Measurements from ENCODE around the gene TNS3. TPM values are rescaled to one million over a fixed set of nuclear protein-coding genes. Genes with fewer than 3 reads are reported as not detected.

TNS3 gene
- total RNA-seq, 1 donor from 2014 or later = 168 TPM

- peak; percentile 11 for DNase-seq
- H3K36me3 ChIP-seq = no peaks in the 10 kb centered on the region
- H3K4me3 ChIP-seq = no peak overlapping the region
- intact Hi-C loops (cut with DNase I) = no loop called here
- H3K27ac ChIP-seq = no peak overlapping the region
- ATAC-seq = no peak
- TF ChIP-seq CTCF (IDR thresholded peaks at IDR 0.05) = no peak
- peaks cover 6% of the 10 kb centered on the region for H3K4me1 ChIP-seq
- H3K27me3 ChIP-seq = no peaks in the 10 kb centered on the region
- H3K9me3 ChIP-seq = no peaks in the 10 kb centered on the region
These were observed 314.6 kb downstream of the TNS3 start for GRCh38 chr7:47267346-47267745.

- no peak for TF ChIP-seq CTCF (IDR thresholded peaks at IDR 0.05)
- no peak overlapping the region for H3K4me3 ChIP-seq
- H3K9me3 ChIP-seq = no peaks in the 10 kb centered on the region
- H3K27ac ChIP-seq = no peak overlapping the region
- H3K36me3 ChIP-seq = no peaks in the 10 kb centered on the region
- DNase-seq = peak; percentile 64
- H3K27me3 ChIP-seq = no peaks in the 10 kb centered on the region
- ATAC-seq = peak; percentile 56
- H3K4me1 ChIP-seq = peaks cover 6% of the 10 kb centered on the region
- intact Hi-C loops (cut with DNase I) = no loop called here
These were observed 315.1 kb downstream of the TNS3 start for GRCh38 chr7:47266799-47267198.

- no peaks in the 10 kb centered on the region for H3K27me3 ChIP-seq
These were observed 315.7 kb downstream of the TNS3 start for GRCh38 chr7:47266131-47266706.

DNA sequence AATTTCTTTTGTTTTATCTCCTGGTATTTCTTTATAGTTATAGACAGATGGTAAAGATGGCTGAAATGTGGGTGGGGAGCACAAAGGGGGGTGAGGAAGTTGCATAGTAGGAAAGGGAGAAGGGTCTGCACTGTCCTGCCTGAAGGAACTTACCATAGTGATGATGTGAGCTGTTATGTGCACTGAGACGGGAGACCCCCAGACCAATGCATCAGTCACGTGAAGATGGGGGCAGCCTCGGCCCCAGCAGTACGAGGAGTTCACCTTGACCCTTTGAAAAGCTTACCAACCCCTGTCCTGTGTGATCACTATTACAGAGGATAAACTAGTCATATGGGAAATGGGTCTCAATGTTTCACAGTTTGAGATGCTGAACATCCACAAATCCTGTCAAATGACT is 316.3 kb downstream of the TNS3 start:
- TF ChIP-seq CTCF (IDR thresholded peaks at IDR 0.05) = no peak
- peak; percentile 20 for DNase-seq
- H3K4me1 ChIP-seq = peaks cover 6% of the 10 kb centered on the region
- intact Hi-C loops (cut with DNase I) = no loop called here
- H3K36me3 ChIP-seq = no peaks in the 10 kb centered on the region
- H3K27me3 ChIP-seq = no peaks in the 10 kb centered on the region
- no peak for ATAC-seq
- no peaks in the 10 kb centered on the region for H3K9me3 ChIP-seq
- H3K27ac ChIP-seq = no peak overlapping the region
- H3K4me3 ChIP-seq = no peak overlapping the region

More at GRCh38 chr7:47266131-47266706, 315.7 kb downstream of the TNS3 start:
- peaks cover 6% of the 10 kb centered on the region for H3K4me1 ChIP-seq
- no peak overlapping the region for H3K4me3 ChIP-seq
- peak; percentile 93 for TF ChIP-seq CTCF (IDR thresholded peaks at IDR 0.05)
- no peaks in the 10 kb centered on the region for H3K36me3 ChIP-seq
- H3K27ac ChIP-seq = no peak overlapping the region
- intact Hi-C loops (cut with DNase I) = no loop called here
- DNase-seq (peak; percentile 69), ATAC-seq (peak; percentile 93)
- no peaks in the 10 kb centered on the region for H3K9me3 ChIP-seq

DNA sequence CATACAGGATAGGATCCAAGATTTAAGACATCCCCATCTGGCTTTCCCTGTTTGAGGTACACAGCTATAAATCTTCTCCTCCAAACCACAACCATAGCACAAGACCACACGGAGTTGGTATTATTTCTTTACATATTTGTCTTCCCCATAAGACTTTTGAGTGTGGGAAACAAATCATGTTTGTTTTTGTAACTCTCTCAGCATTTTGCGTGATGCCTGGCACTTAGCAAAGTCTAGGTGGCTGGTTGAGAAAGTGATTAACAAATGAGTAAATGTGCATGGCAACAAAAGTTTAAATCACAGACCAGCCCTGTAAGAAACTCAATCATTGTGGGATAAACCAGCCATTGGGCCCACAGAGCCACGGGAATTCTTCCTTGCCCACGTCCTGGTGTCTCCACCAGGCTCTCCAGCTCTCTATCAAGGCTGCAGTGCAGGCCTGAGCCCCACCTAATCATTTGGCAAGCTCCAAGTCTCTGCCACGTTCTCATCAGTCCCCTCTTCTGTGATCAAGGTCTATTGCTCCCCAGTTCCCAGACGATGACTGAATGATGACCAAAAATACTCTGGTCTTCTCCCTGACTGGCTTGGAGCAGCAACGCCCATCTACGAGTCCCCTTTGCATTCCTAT is 317.8 kb downstream of the TNS3 start:
- H3K36me3 ChIP-seq = no peaks in the 10 kb centered on the region
- DNase-seq (no peak), ATAC-seq (no peak)
- peaks cover 6% of the 10 kb centered on the region for H3K4me1 ChIP-seq
- no peak overlapping the region for H3K4me3 ChIP-seq
- H3K9me3 ChIP-seq = no peaks in the 10 kb centered on the region
- TF ChIP-seq CTCF (IDR thresholded peaks at IDR 0.05) = no peak
- intact Hi-C loops (cut with DNase I) = no loop called here
- no peaks in the 10 kb centered on the region for H3K27me3 ChIP-seq
- no peak overlapping the region for H3K27ac ChIP-seq
